Measurements from ENCODE around the gene TMEM44.

The TMEM44 gene

GRCh38 chr3:194575484-194576210, 57.6 kb downstream of the TMEM44 start:
- DNase-seq = no peak

- no peak for DNase-seq
Measured at GRCh38 chr3:194574639-194575483, 58.4 kb downstream of the TMEM44 start.

DNA sequence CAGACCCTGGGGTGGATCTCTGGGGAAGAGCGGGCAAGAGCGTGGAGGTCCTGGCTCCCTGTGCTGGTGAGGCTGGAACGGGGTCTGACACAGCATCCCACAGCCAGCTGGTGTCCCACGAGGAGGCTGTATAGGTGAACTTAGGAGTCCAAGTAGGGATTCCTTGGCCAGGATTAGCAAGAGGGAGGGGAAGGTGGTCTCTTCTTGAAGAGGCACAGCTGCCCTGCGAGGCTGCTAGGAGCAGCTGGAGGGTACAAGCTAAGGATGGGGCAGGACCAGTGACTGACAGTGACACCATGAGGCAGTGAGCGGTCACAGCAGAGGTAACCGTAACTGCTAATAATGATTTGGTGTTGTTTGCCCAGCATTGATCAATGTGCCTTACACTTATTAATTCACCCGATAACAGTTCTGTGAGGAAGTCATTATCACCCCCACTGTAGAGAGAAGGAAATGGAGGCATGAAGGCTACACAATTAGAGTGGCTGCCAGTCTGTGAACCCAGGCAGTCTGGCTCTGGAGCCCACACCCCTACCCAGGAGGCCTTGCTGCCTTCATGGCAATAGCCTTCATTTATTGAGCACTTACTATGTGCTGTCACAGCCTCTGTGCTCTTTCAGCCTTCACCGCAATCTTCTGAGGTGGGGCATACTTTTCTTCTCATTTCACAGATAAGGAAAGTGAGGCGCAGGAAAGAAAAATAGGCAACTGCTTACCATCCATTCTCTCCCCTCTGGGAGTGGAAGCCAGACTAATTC, 59.4 kb downstream of the TMEM44 start:
- peak; percentile 16 for DNase-seq

DNA sequence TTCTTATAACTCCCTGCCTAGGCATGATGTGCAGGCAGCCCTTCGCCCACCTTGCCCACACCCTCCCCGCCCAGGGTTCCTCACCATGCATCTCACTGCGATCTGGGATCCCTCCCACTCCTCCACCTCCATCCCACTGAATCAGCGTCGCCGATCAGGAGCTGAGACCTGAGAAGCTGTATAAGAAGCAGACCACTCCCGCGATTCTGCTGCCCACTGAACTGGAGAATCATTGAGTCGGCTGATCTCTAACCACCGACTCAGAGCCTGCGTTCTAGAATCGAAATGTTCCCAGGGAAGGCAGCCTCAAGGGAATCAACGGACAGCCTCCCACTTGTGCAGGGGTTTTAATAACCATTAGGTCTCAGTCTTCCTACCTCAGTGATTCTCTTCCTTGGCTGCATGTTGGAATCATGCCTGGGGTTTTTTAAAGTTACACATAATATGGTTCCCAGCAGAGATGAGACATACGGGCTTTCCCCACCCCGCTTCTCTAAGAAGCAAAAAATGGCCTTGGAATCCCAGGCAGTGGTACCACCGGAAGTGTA, 60.2 kb downstream of the TMEM44 start:
- no peak for DNase-seq

DNA sequence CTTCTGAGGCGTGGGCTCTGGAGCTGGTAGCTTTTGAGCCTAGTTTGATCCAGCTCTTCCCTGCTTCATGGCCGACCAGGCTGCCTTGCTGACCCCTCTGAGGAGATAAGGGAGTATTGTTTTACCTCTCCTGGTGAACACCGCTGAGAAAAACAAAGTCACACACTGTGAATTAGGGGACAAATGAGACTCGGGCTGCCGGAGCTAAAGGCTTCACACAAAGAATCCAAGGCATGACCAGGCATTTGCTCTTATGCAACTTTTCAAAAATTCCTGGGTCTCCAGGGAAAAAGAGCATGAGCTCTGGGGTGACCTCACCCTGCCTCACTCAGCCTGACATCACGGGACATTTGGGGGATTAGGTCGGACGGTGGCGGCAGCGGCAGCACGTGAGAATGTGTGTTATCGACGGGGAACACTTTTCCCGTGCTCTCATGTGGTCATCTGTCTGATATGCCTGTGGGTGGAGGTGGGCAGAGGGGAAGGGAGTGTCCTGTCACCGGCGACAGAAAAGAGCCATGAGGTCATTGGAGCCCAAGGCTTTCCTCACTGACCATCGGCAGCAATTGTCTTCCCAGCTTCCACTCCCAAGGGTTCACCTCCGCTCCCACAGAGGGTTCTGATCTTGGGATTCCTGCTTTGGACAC, 61.0 kb downstream of the TMEM44 start:
- no peak for DNase-seq

DNA sequence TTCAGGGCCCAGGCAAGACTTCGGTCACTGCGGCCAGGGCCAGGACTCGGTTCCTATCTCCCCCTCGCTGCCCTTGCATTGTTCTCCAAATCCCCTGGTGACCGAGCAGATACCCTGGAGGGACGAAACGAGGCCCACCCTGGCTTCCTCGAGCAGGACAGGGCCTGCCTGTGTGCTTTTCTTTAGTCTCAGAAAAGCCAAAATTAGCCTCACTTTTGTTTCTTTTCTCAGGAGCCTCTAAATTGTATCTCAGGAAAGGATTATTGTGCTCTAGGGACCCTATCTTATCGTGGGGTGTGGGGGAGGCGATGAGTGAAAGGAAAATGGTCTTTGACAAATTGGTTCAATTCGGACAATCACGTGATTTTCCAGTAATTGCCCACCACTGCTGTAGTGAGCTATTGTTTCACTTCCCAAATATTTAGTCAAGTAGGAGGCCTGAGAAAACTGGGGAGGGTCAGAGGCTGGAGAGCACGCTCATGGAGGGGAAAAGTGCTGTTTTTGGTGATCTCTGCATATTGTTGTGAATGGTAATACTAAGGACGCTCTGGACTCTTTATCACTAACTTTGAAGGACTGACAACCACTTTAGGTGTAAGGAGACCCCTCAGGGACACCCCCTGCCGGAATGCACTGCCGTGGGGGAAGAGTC, 61.6 kb downstream of the TMEM44 start:
- DNase-seq = no peak

- no peak for DNase-seq
Measured at GRCh38 chr3:194570898-194571297, 62.3 kb downstream of the TMEM44 start.

- DNase-seq = no peak
Measured at GRCh38 chr3:194570235-194570634, 63.0 kb downstream of the TMEM44 start.

GRCh38 chr3:194569252-194569651, 64.0 kb downstream of the TMEM44 start:
- DNase-seq = no peak

- DNase-seq = no peak
Measured at GRCh38 chr3:194565597-194566190, 67.5 kb downstream of the TMEM44 start.

- no peak for DNase-seq
Measured at GRCh38 chr3:194562986-194563385, 70.2 kb downstream of the TMEM44 start.

DNA sequence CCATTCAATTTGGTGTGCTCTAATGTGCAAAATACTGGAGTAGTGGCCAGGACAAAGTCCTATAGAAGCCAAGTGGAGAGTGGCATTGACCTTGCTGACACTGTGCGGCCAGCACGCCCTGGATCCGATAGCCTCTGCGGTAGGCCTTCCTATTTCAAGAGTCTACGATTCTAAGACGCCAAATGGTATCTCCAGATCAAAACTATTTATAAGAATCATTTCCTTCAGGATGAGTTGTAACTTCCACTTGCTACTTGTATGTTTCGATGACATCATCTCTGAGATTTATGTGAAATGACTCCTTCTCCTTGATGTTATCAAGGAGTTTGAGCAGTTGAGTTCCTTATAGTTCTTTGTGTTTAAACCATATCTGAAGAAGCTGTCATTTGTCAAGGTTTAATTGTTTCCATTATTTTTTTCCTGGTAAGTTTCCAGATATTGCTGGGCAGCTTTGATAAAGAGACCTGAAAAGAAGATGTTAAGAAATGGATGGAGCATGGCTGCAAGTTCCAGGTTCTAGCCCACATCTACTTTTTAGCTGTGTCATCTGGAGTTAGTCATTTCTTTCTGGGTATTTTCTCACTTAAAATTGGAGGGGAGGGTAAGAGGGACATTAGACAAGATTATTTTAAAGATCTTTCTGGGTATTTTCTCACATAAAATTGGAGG, 71.8 kb downstream of the TMEM44 start:
- no peak for DNase-seq

GRCh38 chr3:194560047-194560446, 73.2 kb downstream of the TMEM44 start:
- DNase-seq = no peak

GRCh38 chr3:194559530-194559929, 73.7 kb downstream of the TMEM44 start:
- no peak for DNase-seq

DNA sequence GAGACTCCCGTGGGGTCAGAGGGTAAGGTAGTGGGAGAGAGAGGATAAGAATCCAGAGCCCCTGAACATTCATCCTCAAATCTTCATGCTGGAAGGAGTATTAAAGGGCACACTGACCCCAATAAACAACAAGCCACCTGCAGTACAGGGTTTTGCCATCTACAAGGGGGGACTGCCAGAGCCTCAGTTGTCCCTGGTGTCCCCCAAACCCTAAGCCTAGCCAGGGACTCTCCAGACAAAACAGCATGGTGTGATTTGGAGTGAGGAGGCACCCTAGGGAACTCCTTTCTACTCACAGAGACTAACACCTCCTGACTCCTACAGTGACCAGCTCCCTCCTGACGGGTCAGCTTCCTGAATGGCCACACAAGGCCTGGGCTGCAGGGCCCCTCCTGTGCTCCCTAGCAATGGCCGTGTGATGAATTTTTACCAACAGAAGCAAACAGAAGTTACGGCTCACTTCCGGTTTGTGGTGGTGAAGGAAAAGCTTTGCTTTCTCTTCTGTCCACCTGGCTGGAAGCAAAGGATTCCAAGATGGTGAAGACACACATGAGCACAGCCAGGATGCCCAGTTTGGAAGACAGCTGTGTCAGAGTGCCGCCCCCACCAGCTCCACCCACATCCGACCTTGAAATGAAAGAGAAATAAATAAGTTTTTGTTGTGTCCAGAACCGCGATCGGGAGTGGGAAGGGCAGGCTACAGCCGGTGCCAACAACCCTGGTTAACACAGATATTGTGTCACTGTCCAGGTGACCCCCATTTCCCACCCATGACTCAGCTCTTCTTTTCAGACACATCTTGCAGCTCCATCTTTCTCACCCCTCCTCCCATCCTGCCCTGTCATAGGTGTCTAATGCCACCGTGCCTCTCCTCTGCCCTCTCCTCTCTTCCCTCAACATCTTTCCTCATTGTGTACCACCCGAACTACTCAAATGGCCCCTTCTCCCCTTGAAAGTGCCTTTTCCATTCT, 76.8 kb downstream of the TMEM44 start:
- DNase-seq = no peak

DNA sequence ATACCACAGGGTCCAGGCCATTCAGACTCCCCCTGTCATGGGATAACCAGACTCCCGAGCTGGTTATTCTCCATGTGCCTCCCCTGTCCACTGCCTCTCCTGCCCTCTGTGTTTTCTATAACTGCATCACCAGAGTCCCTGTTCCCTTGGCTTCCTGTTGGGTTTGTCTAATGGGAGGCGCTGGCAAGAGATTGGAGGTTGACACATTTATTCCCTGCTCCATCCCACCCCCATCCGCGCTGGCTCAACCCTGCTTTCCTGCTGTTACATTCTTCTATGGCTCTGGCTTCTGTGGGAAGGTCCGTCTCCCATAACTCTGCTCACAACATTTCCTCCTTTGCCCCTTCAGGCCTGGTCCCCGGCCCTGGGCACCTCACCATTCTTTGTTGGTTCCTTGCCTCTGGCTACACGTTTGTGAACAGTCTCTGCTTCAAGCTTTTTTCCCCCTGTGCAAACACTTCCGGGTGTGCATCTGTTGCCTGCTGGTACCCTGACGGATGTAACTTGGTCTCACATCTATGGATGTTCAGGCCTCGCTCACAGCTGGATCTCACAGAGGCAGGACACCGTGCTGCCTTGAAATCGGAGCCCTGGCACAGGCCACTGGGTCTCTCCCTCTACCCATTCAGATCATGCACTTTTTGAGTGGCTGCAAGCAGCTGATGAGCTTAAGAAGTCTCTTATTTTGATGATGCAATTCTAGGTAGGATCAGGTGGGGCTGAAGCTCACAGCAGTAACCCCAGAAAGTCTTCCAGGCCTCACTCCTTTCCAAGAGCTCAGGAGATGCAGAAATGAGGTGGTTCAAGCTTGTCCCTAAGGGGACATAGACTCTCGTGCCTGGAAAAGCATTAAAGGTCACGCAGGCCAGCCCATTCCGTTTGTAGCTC, 77.8 kb downstream of the TMEM44 start:
- DNase-seq = no peak

DNA sequence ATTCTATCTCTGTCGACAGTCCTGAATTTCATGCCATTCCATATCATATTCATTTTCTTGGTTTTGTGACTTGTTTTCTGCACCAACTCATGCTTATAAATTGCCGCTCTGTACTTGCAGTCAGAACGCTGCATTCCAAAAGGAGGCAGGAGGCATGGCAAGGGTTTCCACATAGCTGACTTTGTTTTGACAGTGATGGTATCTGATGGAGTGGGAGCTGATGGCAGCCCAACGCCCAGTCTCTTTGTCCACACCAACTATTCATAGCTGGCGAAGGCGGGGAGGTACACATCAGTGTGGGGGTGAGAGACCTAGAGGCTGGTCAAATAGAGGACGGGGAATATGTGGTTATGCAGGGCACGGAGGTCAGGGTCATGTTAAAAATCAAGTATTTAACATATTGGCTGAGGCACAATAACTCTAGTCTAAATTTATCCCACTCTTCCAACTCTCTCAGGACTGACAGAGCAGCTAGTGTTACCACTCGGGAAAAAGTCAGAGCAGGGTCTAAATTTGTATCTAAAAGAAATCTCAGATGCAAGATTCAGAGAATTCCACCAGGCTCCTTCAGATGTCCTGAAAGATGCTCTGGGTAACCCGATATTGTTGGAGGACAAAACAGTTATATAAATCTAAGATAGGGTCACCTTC, 78.6 kb downstream of the TMEM44 start:
- DNase-seq = no peak

DNA sequence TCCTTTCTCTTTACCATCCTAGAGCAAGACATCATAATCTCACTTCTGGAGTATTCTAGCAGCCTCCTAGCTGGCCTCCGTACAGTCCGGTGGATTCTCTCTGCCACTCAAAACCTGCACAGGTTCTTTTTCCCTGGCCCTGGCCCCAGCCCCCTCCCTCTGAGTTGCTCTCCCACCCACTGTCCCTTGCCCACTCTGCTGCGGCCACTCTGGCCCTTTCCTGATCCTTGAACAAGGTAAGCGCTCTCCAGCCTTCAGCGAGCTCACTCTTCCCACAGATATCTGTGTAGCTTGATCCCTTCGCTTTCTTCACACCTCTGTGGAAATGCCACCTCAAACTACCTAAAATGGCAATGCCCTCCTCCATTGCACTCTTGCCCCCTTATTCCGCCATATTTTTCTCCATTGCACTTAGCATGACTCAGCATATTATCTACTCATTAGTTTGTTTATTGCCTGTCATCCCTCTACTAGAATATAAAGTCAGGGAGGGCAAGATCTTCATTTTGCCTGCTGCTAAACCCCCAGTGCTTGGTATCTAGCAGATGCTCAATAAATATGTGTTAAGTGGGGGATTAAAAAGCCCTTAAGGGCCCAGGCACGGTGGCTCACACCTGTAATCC, 80.8 kb downstream of the TMEM44 start:
- no peak for DNase-seq
